Left ventricle myocardium inferior (tissue), 1 donor: ENCODE measurements around the gene TIMP2. TPM values are rescaled to one million over a fixed set of nuclear protein-coding genes. Genes with fewer than 3 reads are reported as not detected.
A peak's percentile ranks its signal among the peaks of the same experiment; 100 is the strongest.
"Not testable (repeated sequence)": the region's sequence is repeated elsewhere in the genome, so short reads cannot be mapped to it uniquely, and the experiment has no call there.

Source experiments
- DNase-seq: peaks from one replicate; pipeline ENCODE4 v3.0.0-alpha.2; 2020
- H3K27ac ChIP-seq: fragments of 200-600 bp; replicated peaks from 2 replicates; pipeline ENCODE4 v1.8.0; 2021
- H3K27me3 ChIP-seq: fragments of 200-600 bp; 2 replicates; pipeline ENCODE4 v1.8.0; 2021; ENCODE audit warnings: low read depth
- H3K36me3 ChIP-seq: fragments of 200-600 bp; 2 replicates; pipeline ENCODE4 v1.8.0; 2021
- H3K4me1 ChIP-seq: fragments of 200-600 bp; 2 replicates; pipeline ENCODE4 v1.8.0; 2021
- H3K4me3 ChIP-seq: fragments of 200-600 bp; 2 replicates; pipeline ENCODE4 v1.8.0; 2021; ENCODE audit warnings: mild to moderate bottlenecking, moderate library complexity
- H3K9me3 ChIP-seq: fragments of 200-600 bp; replicated peaks from 2 replicates; pipeline ENCODE4 v1.8.0; 2021
- intact Hi-C: fragments of 100-400 bp; cut with micrococcal nuclease; formaldehyde crosslinking; loops from one replicate; pipeline ENCODE4 v1.11.0; 2022
- total RNA-seq: library from RNA; stranded (reverse); fragmentation: NEBNext Ultra II Directional; extraction: Animal tissue kit (Norgen Biotek cat#: 25700); gene quantifications from one replicate; pipeline ENCODE4 v1.2.1, GENCODE V29; 2021
- TF ChIP-seq, protein P1 (sequence below): fragments of 200-600 bp; IDR thresholded peaks from 2 replicates; pipeline ENCODE4 v1.8.0; 2021; ENCODE audit warnings: antibody characterized with exemption, mild to moderate bottlenecking, borderline replicate concordance
- donor health status: DM: no; HTN: yes; CAD: no; lungs with severe emphysema.

The TIMP2 gene
- total RNA-seq, 1 donor from 2014 or later: 91.8 TPM

DNA sequence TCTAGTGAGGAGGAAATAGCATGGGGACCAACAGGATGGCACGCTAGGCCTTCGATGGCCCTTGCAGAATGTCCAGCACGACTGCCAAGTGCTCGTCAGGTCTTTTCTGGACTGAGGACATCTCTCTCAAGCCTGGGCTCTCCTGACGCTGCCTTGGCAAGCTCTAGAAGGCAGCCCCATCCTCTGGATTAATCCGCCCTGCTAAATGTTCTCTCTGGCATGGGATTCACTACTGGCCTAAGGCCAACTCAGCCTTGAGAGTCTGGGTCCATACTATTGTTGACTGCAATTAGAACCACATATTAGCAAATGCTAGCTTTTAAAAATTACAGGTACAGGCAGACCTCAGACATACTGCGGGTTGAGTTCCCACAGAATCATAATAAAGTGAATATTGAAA is 19.6 kb downstream of the TIMP2 start:
- H3K27ac ChIP-seq: no peak overlapping the region
- no peak for DNase-seq
- no peaks in the 10 kb centered on the region for H3K27me3 ChIP-seq
- no peak overlapping the region for H3K4me3 ChIP-seq
- TF ChIP-seq, protein P1, sequence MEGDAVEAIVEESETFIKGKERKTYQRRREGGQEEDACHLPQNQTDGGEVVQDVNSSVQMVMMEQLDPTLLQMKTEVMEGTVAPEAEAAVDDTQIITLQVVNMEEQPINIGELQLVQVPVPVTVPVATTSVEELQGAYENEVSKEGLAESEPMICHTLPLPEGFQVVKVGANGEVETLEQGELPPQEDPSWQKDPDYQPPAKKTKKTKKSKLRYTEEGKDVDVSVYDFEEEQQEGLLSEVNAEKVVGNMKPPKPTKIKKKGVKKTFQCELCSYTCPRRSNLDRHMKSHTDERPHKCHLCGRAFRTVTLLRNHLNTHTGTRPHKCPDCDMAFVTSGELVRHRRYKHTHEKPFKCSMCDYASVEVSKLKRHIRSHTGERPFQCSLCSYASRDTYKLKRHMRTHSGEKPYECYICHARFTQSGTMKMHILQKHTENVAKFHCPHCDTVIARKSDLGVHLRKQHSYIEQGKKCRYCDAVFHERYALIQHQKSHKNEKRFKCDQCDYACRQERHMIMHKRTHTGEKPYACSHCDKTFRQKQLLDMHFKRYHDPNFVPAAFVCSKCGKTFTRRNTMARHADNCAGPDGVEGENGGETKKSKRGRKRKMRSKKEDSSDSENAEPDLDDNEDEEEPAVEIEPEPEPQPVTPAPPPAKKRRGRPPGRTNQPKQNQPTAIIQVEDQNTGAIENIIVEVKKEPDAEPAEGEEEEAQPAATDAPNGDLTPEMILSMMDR: no peak
- intact Hi-C loops: no loop called here
- H3K36me3 ChIP-seq: peaks cover 9% of the 10 kb centered on the region
- no peaks in the 10 kb centered on the region for H3K9me3 ChIP-seq
- peaks cover 48% of the 10 kb centered on the region for H3K4me1 ChIP-seq

DNA sequence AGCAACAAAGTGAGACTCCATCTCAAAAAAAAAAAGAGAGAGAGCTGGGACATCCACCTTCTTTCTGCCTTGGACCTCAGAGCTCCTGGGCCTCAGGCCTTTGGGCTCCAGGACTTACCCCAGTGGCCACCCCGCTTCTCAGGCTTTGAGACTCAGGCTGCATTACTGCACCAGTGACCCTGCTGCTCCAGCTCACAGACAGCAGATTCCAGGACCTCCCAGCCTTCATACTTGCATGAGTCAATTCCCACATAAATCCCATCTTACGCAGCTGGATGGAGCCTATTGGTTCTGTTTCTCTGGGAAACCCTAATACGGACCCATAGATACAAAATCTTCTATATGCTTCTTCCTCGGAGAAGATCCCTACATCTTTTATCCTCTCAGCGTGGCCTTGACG is 20.1 kb downstream of the TIMP2 start:
- H3K4me1 ChIP-seq: peaks cover 50% of the 10 kb centered on the region
- no peak for DNase-seq
- H3K27ac ChIP-seq: no peak overlapping the region

GRCh38 chr17:78904371-78904770 is 20.8 kb downstream of the TIMP2 start:
- H3K27me3 ChIP-seq: no peaks in the 10 kb centered on the region
- no peak overlapping the region for H3K4me3 ChIP-seq
- H3K4me1 ChIP-seq: peaks cover 57% of the 10 kb centered on the region
- DNase-seq: no peak
- H3K36me3 ChIP-seq: peaks cover 9% of the 10 kb centered on the region
- no peak overlapping the region for H3K27ac ChIP-seq
- no peaks in the 10 kb centered on the region for H3K9me3 ChIP-seq
- TF ChIP-seq, protein P1: no peak
- intact Hi-C loops: no loop called here

More for the DNA sequence above, 20.1 kb downstream of the TIMP2 start:
- Histone ChIP-seq H3K27me3 (no peaks in the 10 kb centered on the region), H3K4me3 (no peak overlapping the region), H3K36me3 (peaks cover 9% of the 10 kb centered on the region), H3K9me3 (no peaks in the 10 kb centered on the region)
- intact Hi-C loops: no loop called here
- TF ChIP-seq, protein P1: no peak

GRCh38 chr17:78903101-78903779 is 21.9 kb downstream of the TIMP2 start, which contains the start of gene CEP295NL:
TSS of gene CEP295NL (minus strand) at chr17:78903201. CDS start at chr17:78901828, 1,373 bp downstream.
- TF ChIP-seq, protein P1: no peak
- Histone ChIP-seq H3K4me3 (no peak within 1 kb of the TSS), H3K27ac (peak within 1 kb of the TSS; percentile 11), H3K36me3 (peaks cover 9% of the 10 kb centered on the region), H3K4me1 (peaks cover 59% of the 10 kb centered on the region), H3K27me3 (no peaks in the 10 kb centered on the region), H3K9me3 (no peaks in the 10 kb centered on the region)
- intact Hi-C loops: no loop called here
- DNase-seq: no peak

DNA sequence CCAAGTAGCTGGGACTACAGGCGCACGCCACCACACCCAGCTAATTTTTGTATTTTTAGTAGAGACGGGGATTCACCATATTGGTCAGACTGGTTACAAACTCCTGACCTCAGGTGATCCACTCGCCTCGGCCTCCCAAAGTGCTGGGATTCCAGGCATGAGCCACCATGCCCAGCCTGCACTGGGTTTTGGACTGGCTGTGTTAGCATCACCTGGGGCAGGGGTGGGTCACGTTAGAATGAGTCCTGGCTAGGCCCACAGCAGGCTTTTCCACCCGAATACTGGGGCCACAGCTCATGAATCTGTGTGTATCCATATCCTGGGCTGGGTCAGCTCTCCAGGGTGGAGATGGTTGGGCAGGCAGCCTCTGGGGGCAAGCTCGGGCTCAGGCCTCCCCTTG is 23.0 kb downstream of the TIMP2 start:
- intact Hi-C loops, H3K36me3 ChIP-seq, H3K27ac ChIP-seq, H3K27me3 ChIP-seq, H3K9me3 ChIP-seq, DNase-seq, H3K4me3 ChIP-seq: not testable (repeated sequence)
- peaks cover 64% of the 10 kb centered on the region for H3K4me1 ChIP-seq

- TF ChIP-seq, protein P1: no peak
- H3K4me3 ChIP-seq: no peak overlapping the region
- H3K4me1 ChIP-seq: peaks cover 68% of the 10 kb centered on the region
- intact Hi-C loops: no loop called here
- no peaks in the 10 kb centered on the region for H3K9me3 ChIP-seq
- no peak for DNase-seq
- peaks cover 9% of the 10 kb centered on the region for H3K36me3 ChIP-seq
- H3K27ac ChIP-seq: no peak overlapping the region
- H3K27me3 ChIP-seq: no peaks in the 10 kb centered on the region
Observed at GRCh38 chr17:78901806-78902205, 23.4 kb downstream of the TIMP2 start.
